ENCODE data around the gene KLHL29. TPM values are rescaled to one million over a fixed set of nuclear protein-coding genes. Genes with fewer than 3 reads are reported as not detected.

KLHL29 gene
- total and polyA plus RNA-seq, 2 donors (not counting 3 experiments of a cell fraction or from before 2014, with no cell fraction given) = 4.6 to 12.7 TPM

- TF ChIP-seq POLR2A (IDR thresholded peaks at IDR 0.05; ENCODE audit: low read depth, low read length) (no peak), GATA2 (IDR thresholded peaks at IDR 0.05; ENCODE audit: insufficient read depth, insufficient read length, low read depth, low read length) (no peak), CTCF (IDR thresholded peaks at IDR 0.05; ENCODE audit: extremely low read depth in 1 of 2, insufficient read depth in 1 of 2, low read depth in 1 of 2, low read length in 2 of 2) (no peak), JUN (IDR thresholded peaks at IDR 0.05; ENCODE audit: borderline replicate concordance, insufficient read depth, insufficient read length, low read depth) (no peak), EZH2 (IDR thresholded peaks at IDR 0.05; ENCODE audit: borderline replicate concordance, low read depth, low read length, severe bottlenecking) (no peak), POLR2AphosphoS5 (IDR thresholded peaks at IDR 0.05; ENCODE audit: insufficient read depth, low read depth, low read length) (no peak), MYC (IDR thresholded peaks at IDR 0.05; ENCODE audit: low read depth, low read length) (no peak), FOS (IDR thresholded peaks at IDR 0.05; ENCODE audit: borderline replicate concordance, insufficient read depth, low read length) (no peak), MAX (IDR thresholded peaks at IDR 0.05; ENCODE audit: insufficient read depth, insufficient read length) (no peak)
- intact Hi-C loops (cut with micrococcal nuclease) = no loop called here
- H3K9me3 ChIP-seq (replicated peaks; ENCODE audit: control insufficient read depth, insufficient read depth, low read length) = no peaks in the 10 kb centered on the region
- no peaks in the 10 kb centered on the region for H3K79me2 ChIP-seq (ENCODE audit: control insufficient read depth, insufficient read depth, low read length)
- H3K4me2 ChIP-seq (ENCODE audit: insufficient read depth, low read length) = no peak overlapping the region
- H3K27me3 ChIP-seq (ENCODE audit: control insufficient read depth in 2 of 2, insufficient read depth in 2 of 2, low read length in 2 of 2) = no peaks in the 10 kb centered on the region
- no TSS peak for BruUV-seq (replicated peaks)
- no peaks in the 10 kb centered on the region for H4K20me1 ChIP-seq (replicated peaks; ENCODE audit: control insufficient read depth, extremely low read depth, insufficient read depth, low read length)
- H3K9ac ChIP-seq (replicated peaks; ENCODE audit: extremely low read depth, insufficient read depth, low read length) = no peak overlapping the region
- FAIRE-seq (no peak), DNase-seq (ENCODE audit: low read depth, low spot score) (no peak)
- ChIA-PET CTCF (interaction anchor here (0.5 kb wide), 1 partner anchor 192 kb away, joined by 3 read pairs; no protein-coding TSS in a partner anchor), POLR2A (no interaction called here)
- no peak overlapping the region for H3K27ac ChIP-seq (ENCODE audit: insufficient read depth, low read depth, low read length)
- H3K4me1 ChIP-seq (ENCODE audit: control insufficient read depth, extremely low read depth, insufficient read depth, low read length) = no peaks in the 10 kb centered on the region
- H3K9me1 ChIP-seq (replicated peaks; ENCODE audit: control insufficient read depth, extremely low read depth, insufficient read depth, low read length) = no peaks in the 10 kb centered on the region
- H2AFZ ChIP-seq (ENCODE audit: low read depth, low read length) = no peak overlapping the region
- dilution Hi-C loops (cut with MboI; ENCODE audit: extremely low pct_ligation_motif_present, low sequenced_read_pairs) = no loop called here
- H3K36me3 ChIP-seq (ENCODE audit: control insufficient read depth in 2 of 2, extremely low read depth in 1 of 2, insufficient read depth in 2 of 2, low read length in 2 of 2) = no peaks in the 10 kb centered on the region
- H3K4me3 ChIP-seq (replicated peaks in 1 of 3; ENCODE audit: insufficient read depth in 1 of 3, low read depth in 1 of 3, low read length in 3 of 3) = no peak overlapping the region
Observed at GRCh38 chr2:23595021-23595420, 210.0 kb downstream of the KLHL29 start.

Measured in endothelial cell of umbilical vein (primary cell).